ENCODE results near the gene INSYN2A. TPM values are rescaled to one million over a fixed set of nuclear protein-coding genes. Genes with fewer than 3 reads are reported as not detected.
A peak's percentile ranks its signal among the peaks of the same experiment; 100 is the strongest.

Gene INSYN2A
- polyA plus RNA-seq, 3 donors = 4.2 to 5.0 (median 4.7) TPM

DNA sequence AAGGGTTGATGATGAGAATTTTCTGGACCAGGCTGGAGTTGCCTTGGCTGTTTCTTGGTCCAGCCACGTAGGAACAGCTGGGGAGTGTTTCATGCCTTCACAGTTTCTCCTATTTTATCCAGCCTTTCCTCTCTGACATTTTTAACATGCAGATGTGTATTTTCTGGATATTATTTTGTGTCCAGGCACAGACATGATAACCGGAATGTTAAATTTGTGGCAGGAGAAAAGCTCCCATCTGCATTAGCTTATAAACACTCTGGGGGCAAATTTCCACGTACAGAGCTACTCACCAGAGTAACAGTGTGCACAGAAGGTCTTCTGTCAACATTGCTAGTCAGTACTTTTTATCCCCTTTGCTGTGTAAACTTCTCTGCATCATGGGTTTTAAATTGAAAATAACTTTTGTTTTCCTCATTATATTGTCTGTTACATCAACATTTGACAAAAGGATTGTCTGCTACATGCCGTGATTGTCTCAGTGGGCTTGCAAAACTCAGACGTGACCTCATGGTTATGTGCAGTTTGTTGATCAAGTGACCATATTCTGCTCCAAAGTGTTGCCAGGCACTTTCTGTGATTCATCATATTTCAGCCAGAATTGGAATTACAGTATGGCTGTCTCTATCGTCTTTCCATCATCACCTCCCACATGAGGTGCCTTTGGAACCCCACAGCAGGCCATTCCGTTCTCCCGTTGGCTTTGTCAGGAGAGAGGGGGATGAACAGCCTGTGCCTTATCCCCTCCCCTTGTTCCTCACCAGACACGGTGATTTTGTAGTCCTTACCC lies 41.4 kb downstream of the INSYN2A start:
- DNase-seq = peak; percentile 17

DNA sequence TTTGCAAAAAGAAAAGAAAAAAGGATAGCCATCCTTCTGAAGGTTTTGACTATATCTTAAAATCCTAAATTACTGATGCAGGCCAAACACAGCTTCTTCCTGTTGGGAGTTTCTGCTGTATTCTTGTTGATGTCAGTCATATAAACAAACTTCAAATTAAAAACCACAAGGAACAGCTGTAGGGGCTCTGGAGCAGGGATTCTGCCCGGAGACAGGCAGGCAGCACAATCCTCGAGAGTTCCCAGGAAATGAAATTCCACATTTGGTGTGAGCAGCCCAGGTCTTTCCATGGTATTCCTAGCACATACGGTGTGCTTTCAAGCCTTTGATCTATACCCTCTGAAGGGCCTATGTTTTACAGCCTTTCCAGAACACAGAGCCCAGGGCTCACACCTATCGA lies 43.2 kb downstream of the INSYN2A start:
- DNase-seq = no peak

GRCh38 chr10:127151981-127152699 lies 44.3 kb downstream of the INSYN2A start:
- no peak for DNase-seq

GRCh38 chr10:127151541-127151940 lies 44.9 kb downstream of the INSYN2A start:
- DNase-seq = no peak

DNA sequence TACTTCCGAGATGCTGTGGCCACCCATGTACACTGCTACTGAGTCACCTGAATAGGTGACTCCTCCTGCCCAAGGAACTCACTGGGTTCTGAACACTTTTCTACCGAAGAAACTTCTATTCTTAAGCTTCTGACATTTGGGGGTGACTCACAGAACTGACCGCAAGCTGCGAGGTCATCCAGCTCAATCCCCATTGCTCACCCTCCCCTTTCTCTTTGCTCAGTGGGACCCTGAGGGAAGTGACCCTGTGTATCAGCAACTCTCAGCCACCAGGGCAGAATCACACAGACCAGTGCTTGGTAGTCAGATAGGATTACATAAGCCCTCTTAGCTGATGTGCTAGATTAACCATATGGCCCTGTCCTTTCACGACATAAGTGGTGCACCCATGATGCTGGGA lies 46.3 kb downstream of the INSYN2A start:
- no peak for DNase-seq

GRCh38 chr10:127149501-127150081 lies 46.8 kb downstream of the INSYN2A start:
- DNase-seq = peak; percentile 36

- no peak for DNase-seq
These were observed 47.5 kb downstream of the INSYN2A start for GRCh38 chr10:127148933-127149220.

- no peak for DNase-seq
These were observed 48.1 kb downstream of the INSYN2A start for GRCh38 chr10:127148066-127148932.

DNA sequence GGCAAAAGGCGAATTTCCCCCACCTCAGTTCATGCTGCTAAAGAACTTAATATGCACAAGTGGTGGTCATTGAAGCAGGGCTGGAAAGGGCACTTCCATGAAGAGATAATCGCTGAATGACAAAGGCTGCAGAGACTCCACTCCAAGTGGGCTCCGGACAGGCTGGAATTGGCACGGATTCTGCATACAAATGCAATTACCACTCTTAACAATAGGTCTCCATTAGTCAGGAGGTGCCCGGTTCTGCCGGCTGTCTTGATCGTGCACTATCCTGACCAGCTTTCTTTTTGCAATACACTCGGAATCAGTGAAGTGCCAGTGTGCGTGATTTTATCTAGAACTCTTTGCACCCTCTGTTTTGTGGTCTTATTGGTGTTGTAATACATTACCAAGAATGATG lies 49.7 kb downstream of the INSYN2A start:
- no peak for DNase-seq
